GM12872 (cell line): Measurements from ENCODE around the gene XYLT1.
A peak's percentile ranks its signal among the peaks of the same experiment; 100 is the strongest.

Experiments used
- CTCF ChIP-seq: IDR thresholded peaks from 3 replicates; pipeline ENCODE4 v1.5.1; 2011; ENCODE audit warnings: low read depth, mild to moderate bottlenecking, low read length, moderate library complexity; ENCODE audit not compliant: insufficient read depth

XYLT1 gene

GRCh38 chr16:17469741-17470181 lies 999 bp downstream of the XYLT1 start:
- no peak for TF ChIP-seq CTCF

- TF ChIP-seq CTCF: no peak
These were observed 1.6 kb downstream of the XYLT1 start for GRCh38 chr16:17469011-17469740.

- TF ChIP-seq CTCF: no peak
These were observed 2.1 kb downstream of the XYLT1 start for GRCh38 chr16:17468611-17469010.

- TF ChIP-seq CTCF: peak; percentile 45; the same call in 2 of the 3 replicates
These were observed 2.7 kb downstream of the XYLT1 start for GRCh38 chr16:17467923-17468540.

- TF ChIP-seq CTCF: no peak
These were observed 3.9 kb downstream of the XYLT1 start for GRCh38 chr16:17466876-17467275.

GRCh38 chr16:17465460-17465859 lies 5.3 kb downstream of the XYLT1 start:
- TF ChIP-seq CTCF: no peak

- TF ChIP-seq CTCF: no peak
These were observed 7.4 kb downstream of the XYLT1 start for GRCh38 chr16:17463335-17463734.
